Activated CD4-positive, alpha-beta T cell treated with anti-CD3 and anti-CD28 coated beads for 24 hours (primary cell): ENCODE measurements around the gene MYO15A.

Experiments
- DNase-seq, 2 donors: peaks; one replicate each; pipeline ENCODE4 v3.0.0-alpha.2; 2020; ENCODE audit warnings: low read depth in 2 of 2

MYO15A gene

DNA sequence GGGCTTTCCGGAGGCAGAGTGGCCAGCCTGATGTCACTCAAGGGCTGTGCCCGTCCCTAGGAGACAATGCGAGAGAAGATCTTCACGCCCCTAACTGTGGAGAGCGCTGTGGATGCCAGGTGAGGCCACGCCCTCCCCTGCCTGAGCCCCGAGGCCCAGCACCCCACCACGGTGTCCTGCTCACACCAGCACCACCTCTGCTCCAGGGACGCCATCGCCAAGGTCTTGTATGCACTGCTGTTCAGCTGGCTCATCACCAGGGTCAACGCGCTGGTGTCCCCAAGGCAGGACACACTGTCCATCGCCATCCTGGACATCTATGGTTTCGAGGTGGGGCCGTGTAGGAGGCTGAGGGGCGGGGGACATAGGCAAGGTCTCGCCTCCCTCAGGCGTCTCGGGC is 27.8 kb downstream of the MYO15A start:
- DNase-seq = no peak

DNA sequence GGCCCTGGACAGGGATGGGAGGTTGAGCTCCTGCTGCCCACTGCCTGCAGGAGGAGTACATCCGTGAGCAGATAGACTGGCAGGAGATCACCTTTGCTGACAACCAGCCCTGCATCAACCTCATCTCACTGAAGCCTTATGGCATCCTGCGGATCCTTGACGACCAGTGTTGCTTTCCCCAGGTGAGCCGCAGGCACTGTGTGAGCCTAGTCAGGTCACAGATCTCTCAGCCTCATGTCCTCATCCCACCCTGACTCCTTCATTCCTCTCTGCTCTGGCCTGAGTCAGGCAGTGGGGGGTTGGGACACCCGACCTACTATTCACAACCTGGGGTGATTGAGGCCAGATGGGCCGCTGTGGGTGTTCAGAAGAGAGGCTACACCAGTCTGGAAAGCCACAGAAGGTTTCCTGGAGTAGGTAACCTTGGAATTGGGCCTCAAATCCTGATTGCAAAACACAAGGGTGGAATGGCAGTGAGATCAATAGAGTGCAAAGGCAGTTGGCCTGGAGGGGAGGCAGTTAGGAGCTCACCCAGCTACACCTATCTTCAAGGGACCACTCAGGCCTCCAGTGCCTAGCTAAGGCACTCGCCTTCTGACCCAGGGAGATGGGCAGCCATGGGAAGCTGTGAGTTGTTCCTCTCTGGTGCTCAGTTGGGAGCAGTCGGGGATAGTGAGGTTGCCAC is 29.7 kb downstream of the MYO15A start:
- DNase-seq = no peak

DNA sequence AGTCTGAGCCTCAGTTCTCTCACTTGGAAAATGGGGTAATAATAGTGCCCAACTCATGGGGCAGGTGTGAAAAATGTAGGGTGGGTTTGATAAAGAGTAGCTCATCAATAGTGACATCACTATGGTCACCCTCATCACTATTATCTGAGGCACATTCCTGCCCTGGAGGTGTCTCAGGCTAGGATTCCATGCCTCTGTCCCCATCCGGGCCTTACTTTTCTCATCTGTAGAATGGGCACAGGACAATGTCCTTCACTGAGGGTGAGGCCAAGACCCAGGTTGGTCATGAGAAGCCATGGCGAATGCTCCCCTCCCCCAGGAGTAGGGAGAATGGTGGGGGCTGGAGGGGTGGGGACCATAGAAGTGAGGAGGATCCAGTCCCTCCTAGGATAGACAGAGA is 30.5 kb downstream of the MYO15A start:
- no peak for DNase-seq

DNA sequence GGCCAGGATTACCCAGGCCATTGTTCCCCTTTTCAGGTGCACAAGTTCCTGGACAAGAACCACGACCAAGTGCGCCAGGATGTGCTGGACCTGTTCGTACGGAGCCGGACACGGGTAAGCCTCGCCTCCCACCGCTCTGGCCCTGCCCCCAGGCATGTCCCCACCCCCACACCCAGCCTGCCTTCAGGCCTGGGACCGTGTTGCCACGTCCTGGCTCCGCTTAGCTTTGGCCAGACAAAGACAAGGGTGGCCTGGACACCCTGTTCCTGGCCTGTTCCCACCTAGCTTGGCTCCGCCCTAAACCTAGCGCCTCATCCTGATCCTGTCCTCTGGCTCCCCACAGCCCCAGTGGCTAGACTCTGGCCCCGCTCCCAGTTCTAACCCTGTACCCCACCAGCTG is 30.9 kb downstream of the MYO15A start:
- DNase-seq = no peak

DNA sequence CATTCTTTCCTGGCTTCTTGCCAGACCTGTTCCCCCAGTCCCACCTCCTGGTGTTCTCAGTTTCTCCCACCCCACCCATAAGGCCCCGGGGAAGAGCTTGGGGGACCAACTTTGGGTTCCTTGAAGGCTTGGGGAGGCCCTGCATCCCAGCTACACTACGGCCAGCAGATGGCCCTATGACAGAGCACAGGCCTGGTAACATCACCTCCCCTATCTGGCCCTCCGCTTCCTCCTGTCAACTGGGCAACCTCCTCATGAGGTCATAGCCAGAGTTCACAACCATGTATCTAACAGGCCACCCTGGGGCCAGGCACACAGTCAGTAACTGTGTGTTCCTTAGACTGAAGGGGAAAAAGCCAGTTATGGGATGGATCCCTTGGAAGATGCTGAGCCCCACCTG is 31.4 kb downstream of the MYO15A start:
- no peak for DNase-seq

DNA sequence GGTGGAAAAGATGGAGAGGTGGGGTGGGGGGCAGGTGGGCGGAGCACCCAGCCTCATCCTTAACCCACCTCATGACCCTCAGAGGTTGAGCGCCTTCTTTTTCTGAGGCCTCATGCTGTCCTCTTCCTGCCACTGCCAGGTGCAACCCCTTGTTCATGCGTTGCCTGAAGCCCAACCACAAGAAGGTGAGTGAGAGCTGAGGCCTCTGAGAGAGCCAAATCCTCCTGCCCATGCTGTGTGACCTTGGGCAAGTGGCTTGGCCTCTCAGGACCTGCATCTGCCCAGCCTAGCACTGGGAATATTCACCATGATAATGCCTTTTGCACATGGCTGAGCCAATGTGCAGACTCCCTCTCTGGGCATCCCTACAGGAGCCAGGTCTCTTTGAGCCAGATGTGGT is 32.1 kb downstream of the MYO15A start:
- no peak for DNase-seq

DNA sequence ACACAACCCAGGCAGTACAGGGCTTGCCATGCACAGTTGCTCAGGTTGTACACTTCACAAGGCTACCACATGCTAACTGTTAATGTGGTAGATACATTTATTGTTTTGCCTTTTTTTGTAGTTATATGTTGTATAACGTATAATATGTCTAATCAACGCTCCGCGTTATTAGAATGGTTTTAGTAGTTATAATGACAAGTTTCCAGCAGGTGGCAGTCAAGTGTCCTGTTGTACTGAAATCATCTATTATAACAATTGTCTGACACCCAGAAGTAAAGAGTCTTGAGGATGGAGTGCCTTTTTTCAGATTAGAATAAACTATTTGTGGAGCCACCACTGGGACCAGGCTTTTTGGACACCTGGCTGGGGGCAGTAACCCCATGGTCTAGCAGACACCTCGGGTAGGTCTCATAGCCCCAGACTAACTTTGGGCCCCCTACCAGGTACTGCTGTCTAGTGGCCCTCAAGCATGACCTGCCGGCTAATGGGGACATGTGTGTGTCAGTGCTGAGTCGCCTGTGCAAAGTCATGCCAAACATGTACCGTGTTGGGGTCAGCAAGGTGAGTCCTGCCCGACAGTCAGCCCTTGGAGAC is 32.8 kb downstream of the MYO15A start:
- DNase-seq = peak; percentile 10 to 52

DNA sequence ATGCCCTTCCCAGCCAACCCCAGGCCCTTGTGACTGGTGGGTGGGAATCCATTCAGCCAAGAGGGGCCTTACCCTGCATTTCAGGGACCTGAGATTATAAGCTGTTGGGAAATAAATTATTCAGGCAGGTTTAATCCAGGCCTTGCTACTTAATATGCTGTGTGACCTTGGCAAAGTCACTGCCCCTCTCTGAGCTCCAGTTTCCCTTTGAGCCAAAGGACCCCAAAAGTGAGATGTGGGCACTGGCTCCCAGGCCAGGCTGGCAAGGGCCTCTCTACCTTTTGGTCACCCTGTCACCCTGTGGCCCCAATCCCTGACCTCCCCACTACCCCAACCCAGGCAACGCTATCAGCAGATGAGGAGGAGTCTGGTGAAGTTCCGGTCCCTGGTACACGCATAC is 33.9 kb downstream of the MYO15A start:
- no peak for DNase-seq

DNA sequence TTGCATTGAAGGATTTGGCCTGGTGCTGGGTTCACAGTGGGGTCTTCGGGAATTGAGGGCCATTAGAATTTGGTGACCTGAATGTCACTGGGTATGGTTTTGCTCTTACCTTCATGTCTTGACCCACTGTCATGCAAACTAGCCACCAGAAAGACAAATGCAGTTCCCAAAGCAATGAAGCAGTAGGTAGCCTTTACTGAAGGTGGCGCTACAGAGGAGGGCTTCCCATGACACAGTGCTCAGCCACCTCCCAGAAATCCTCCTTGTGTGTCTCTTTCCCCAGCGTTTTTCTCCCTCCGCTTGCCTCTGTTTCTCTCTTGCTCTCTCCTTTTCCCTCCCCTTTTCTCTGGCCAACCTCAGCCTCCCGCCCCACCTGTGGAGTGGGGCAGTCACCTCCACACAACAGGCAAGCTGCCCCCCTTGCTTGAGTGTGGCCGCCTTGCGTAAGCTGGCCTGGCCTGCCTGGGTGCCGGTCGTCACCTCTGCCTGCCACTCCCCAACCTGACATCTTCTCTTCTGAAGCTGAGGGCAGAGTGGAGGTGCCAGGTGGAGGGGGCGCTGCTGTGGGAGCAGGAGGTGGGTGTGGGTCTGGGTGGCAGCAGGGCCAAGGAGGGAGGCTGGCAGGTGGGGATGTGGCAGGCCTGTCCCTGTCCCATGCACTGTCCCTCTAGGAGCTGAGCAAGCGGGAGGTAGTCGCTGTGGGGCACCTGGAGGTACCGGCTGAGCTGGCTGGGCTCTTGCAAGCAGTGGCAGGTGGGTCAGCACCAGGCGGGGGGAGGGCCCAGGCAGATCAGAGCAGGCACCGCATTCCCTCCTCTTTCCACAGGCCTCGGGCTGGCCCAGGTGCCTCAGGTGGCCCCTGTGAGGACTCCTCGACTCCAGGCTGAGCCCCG is 34.7 kb downstream of the MYO15A start:
- DNase-seq = no peak

DNA sequence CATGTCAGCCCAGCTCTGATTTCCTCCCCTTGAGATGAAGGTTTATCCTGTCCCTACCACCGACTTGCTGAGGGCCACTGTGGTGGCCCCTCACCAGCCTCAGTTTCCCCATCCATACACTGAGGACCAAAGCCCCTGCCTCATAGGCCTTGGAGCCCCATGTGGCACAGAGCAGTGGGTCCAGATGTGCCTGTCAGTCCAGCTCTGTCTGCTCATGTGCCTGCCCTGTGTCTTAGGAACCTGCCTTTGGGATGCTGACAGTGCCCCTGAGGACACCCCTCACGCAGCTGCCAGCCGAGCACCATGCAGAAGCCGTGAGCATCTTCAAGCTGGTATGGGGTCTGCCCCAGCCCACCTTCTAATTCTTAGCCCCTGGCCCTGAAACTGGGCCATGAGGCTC is 35.7 kb downstream of the MYO15A start:
- no peak for DNase-seq

DNA sequence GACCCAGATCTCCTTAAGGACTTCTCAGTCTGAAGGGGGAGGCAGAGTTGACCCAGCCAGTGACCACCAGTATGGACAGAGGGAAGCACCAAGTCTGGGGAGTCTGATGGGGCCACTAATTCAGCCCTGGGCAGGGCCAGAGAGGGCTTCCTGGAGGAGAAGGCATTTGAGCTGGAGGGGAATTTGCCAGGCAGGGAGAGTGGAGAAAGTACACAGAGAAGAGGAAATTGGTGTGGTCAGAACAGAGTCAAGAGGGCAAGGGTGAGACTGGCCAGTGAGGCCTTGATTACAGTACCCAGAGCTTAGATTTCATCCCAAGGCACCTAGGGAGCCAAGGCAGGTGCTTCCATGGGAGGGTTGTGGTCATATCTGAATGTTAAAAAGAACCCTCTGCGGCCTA is 36.3 kb downstream of the MYO15A start:
- no peak for DNase-seq

DNA sequence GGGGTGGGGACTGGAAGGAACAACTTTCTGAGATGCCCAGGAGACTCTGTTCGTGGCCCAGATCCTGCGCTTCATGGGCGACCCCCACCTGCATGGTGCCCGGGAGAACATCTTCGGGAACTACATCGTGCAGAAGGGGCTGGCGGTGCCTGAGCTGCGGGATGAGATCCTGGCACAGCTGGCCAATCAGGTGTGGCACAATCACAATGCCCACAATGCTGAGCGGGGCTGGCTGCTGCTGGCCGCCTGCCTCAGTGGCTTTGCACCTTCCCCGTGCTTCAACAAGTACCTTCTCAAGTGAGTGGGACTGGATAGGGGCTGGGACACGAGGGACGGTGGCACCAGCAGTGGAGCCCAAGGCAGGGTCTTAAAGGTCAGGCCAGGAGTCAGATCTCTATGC is 37.3 kb downstream of the MYO15A start:
- DNase-seq = no peak

DNA sequence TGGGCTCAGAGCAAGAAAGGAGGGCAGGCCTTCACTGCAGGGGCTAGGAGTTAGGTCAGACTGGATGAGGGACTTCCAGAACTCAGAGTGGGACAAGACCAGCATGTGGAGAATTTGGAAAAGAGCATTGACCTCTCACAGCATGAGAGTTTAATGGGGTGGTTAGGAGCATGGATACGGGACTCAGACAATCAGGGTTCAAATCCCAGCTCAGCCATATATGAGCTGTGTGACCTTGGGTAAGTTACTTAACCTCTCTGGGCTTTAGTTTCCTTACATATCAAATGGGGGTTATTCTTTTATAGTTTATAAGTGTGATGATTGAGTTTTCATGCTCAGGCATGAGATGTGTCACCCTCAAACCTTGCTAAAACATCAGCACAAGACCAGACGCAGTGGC is 37.7 kb downstream of the MYO15A start:
- DNase-seq = no peak

DNA sequence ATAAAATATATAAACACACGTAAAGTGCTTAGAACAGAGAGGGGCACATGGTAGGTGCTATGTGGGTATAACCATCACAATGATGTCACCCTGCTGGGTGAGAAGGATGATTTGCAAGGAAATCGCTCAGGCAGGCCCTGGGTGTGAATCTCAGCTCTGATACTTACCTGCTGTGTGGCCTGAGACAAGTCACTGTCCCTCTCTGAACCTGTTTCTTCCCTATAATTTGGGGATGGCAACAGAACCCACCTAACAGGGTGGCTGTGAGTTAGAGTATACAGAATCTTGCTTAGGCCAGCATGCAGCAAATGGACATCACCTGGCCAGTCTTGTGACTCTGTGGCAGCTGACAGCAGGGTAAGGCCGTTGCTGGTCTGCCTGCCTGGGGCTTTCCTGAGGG is 38.4 kb downstream of the MYO15A start:
- DNase-seq = no peak

DNA sequence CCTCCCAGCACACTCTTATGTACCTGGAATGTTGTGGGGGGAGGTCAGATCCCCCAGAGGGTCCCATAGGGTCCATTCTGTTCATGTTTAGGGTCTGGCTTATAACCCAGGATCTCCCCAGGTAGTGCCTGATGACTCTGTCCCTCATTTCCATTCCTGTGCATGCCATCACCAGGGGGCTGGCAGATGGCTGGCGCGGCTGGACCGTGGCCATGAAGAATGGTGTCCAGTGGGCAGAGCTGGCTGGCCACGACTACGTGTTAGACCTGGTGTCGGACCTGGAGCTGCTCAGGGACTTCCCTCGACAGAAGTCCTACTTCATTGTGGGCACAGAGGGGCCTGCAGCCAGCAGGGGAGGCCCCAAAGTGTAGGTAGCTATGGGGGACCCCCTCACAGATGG is 40.0 kb downstream of the MYO15A start:
- DNase-seq = no peak

DNA sequence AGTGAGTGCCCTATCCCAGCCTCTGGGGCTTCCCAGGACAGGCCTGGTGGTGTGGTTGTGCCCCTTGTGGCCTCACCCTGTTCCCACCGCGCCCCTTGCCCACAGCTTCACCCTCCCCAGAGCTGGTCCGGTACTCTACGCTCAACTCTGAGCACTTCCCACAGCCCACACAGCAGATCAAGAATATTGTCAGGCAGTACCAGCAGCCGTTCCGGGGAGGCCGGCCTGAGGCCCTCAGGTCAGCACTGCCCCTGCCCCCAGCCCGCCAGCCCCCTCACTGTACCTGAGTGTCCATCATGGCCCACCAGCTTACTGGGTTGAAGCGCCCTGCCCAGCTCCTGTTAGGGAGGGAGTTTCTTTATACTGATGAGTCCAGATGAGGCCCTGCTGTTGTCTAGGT is 42.7 kb downstream of the MYO15A start:
- DNase-seq = no peak

DNA sequence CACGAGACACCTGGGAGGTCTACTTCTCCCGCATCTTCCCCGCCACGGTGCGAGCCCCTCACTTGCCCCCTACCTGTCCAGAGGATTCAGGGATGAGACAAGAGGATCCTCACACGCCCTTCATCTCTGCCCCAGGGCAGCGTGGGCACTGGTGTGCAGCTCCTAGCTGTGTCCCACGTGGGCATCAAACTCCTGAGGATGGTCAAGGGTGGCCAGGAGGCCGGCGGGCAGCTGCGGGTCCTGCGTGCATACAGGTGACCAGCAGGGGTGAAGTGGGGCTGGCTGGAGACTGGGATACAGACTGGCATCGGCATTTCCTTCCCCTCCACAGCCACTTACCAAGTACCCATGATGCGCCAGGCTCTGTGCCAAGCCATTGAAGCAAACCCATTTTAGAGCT is 46.6 kb downstream of the MYO15A start:
- DNase-seq = no peak

DNA sequence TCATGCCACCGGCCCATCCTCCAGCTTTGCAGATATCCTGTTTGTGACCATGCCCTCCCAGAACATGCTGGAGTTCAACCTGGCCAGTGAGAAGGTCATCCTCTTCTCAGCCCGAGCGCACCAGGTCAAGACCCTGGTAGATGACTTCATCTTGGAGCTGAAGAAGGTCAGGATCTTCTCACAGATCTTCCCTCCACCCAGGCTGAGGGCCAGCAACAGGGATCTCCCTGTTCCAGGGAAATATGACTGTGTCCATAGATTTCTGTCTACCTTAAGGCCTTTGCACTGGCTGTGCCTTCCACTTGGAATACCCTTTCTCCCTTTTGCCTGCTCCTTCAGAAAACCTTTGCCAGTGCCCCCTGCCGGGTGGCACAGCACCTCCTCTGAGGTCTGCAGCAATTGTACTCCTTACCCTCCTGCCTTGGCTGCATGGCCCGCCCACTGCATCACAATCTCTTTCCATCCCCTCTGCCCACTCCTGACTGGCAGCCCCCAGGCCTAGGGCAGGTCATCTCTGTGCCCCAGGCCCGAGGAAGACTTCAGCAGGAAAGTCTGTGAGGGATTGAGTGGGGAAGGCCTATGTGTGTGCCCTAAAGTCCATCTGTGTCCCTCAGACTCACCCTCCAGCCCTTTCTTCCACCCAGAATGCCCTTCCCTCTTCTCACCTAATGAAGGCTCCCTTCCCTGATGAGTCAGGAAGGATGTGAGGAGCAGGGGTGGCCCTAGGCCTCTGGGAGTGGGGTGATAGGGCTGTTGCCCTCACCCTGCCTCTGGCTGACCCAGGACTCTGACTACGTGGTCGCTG is 47.8 kb downstream of the MYO15A start:
- no peak for DNase-seq

DNA sequence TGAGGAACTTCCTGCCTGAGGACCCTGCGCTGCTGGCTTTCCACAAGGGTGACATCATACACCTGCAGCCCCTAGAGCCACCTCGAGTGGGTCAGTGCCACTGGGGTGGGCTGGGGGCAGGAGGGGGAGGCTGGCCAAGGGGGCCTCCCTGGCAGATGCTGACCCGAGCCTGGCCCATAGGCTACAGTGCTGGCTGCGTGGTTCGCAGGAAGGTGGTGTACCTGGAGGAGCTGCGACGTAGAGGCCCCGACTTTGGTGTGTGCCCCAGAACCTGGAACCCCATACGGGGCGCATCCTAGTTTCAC is 48.4 kb downstream of the MYO15A start:
- DNase-seq = no peak

DNA sequence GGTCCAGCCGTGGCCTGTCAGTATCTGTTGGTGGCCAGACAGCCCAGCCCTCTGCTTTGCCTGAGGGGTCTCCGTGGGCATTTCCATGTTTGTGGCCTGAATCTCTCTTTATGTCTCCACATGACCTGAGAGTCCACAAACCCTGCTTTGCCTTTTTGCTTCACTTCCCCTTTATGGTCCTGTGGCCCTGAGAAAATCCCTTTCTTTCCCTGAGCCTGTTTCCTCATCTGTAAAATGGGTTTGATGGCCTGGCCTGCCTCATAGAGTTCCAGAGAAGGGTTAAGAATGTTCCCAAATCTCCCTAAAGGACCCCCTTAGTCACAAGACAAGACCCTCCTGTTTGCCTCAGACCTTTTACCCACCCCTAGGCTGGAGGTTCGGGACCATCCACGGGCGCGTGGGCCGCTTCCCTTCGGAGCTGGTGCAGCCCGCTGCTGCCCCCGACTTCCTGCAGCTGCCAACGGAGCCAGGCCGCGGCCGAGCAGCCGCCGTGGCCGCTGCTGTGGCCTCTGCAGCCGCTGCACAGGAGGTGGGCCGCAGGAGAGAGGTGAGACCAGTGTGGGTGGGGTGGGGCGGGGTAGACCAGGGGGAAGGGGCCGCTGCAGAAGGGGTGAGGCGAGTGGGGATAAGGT is 48.9 kb downstream of the MYO15A start:
- DNase-seq = no peak

DNA sequence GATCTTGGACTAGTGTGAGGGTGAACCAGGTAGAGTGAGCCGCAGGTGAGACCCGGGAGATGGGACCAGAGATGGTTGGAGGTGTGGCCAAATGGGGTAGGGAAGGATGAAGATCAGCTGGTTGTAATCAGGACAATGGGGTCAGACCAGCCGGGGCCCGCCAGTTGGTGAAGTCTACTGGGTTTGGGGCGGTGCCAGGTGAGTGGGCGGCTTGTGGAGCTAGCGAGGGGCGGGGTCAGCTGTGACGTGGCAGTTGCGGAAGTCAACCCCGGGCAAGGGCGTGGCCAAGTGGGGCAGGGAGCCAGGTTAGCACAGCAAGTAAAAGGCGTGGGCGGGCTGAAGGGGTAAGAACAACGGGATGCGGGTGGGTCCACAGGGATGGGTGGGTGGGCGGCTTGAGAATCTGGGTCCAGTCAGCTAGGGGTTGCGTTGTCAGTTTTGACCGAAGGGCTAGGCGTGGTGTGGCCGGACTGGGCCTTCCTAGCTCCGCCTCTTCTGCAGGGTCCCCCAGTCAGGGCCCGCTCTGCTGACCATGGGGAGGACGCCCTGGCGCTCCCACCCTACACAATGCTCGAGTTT is 49.6 kb downstream of the MYO15A start:
- DNase-seq = peak; percentile 93 to 97
